Left lung (tissue), 14 donors: Measurements from ENCODE around the gene F5. TPM values are rescaled to one million over a fixed set of nuclear protein-coding genes. Genes with fewer than 3 reads are reported as not detected.

Experiments used
- ATAC-seq: fragments of 200-7000 bp; cut with Tn5 transposase; one replicate; pipeline ENCODE4 v1.9.1; 2020; ENCODE audit warnings: moderate library complexity
- DNase-seq, 4 donors: peaks; one replicate each; pipeline ENCODE4 v3.0.0-alpha.2; 2013 to 2020
- H3K27ac ChIP-seq, 2 donors: fragments of 200-600 bp; sonication (generic) in 1 of 2; one replicate each; pipeline versions ENCODE4 v1.5.0 to v1.8.0; 2020 to 2021
- H3K27me3 ChIP-seq, 2 donors: fragments of 200-600 bp; sonication (generic) in 1 of 2; one replicate each; pipeline versions ENCODE4 v1.5.0 to v1.8.0; 2020 to 2021
- H3K36me3 ChIP-seq, 2 donors: fragments of 200-600 bp; sonication (generic) in 1 of 2; one replicate each; pipeline versions ENCODE4 v1.5.0 to v1.8.0; 2020 to 2021
- H3K4me1 ChIP-seq, 2 donors: fragments of 200-600 bp; one replicate each; pipeline ENCODE4 v1.8.0; 2021
- H3K4me3 ChIP-seq, 2 donors: fragments of 200-600 bp; sonication (generic) in 1 of 2; one replicate each; pipeline versions ENCODE4 v1.5.0 to v1.8.0; 2020 to 2021; ENCODE audit warnings: mild to moderate bottlenecking in 1 of 2
- H3K9me3 ChIP-seq, 2 donors: fragments of 200-600 bp; sonication (generic) in 1 of 2; one replicate each; pipeline versions ENCODE4 v1.5.0 to v1.8.0; 2020 to 2021
- CTCF ChIP-seq, 2 donors: fragments of 200-600 bp; sonication (generic) in 1 of 2; IDR thresholded peaks; one replicate each; pipeline versions ENCODE4 v1.5.0 to v1.8.0; 2021; ENCODE audit warnings: antibody characterized with exemption in 2 of 2
- intact Hi-C, 2 donors: fragments of 100-400 bp; cut with DNase I; formaldehyde crosslinking; loops; one replicate each; pipeline versions ENCODE4 v1.11.2 to v1.14.2; 2022
- long read RNA-seq, 12 donors: library from polyadenylated mRNA in 2 of 12; unstranded in 2 of 12; transcript quantifications; one replicate each; pipeline ENCODE4 v2.0.0 and lab custom pipeline, GENCODE V29; 2019 to 2026
- polyA plus RNA-seq, 6 donors: library from polyadenylated mRNA; unstranded; fragments of 120-200 nt; gene quantifications; one replicate each; pipeline ENCODE4 v1.2.1, GENCODE V29; 2013; ENCODE audit not compliant: insufficient read length in 6 of 6
- total RNA-seq, 2 donors: library from RNA; stranded (reverse); fragmentation: NEBNext Ultra II Directional; extraction: Animal tissue kit (Norgen Biotek cat#: 25700); gene quantifications; one replicate each; pipeline ENCODE4 v1.2.1, GENCODE V29; 2021
- donor health status: DM: no; HTN: yes; CAD: no.
- donor health status: DM: no; HTN: no; CAD: no.

F5 gene
- total RNA-seq (1 to 10 TPM in 1 of 2 donors, under 1 TPM in 1; 0.90 to 7.2 TPM), polyA plus RNA-seq (under 1 TPM; 0.03 to 0.38 (median 0.20) TPM)
- long read RNA-seq, donor 1 = 0 reads
- long read RNA-seq, donor 2 = 0 reads
- long read RNA-seq, donor 3 = 0 reads
- long read RNA-seq, donor 4 = 0 reads
- long read RNA-seq, donor 5 = 0 reads
- long read RNA-seq, donor 6 = 0 reads
- long read RNA-seq, donor 7 = 0 reads
- long read RNA-seq, donor 8 = 0 reads
- long read RNA-seq, donor 9 = 0 reads
- long read RNA-seq, donor 10, partial matches to known transcripts = 1 of 1 reads
- long read RNA-seq, donor 10, other reads (novel, unspliced or antisense) = 0 of 1 reads
- long read RNA-seq, donor 11 = 0 reads
- long read RNA-seq, donor 12 = 0 reads

GRCh38 chr1:169586395-169587255 lies at the start of gene F5:
F5 (minus strand) TSS chr1:169586481; CDS start chr1:169586386, 95 bp downstream.
- no peaks in the 10 kb centered on the region for H3K36me3 ChIP-seq
- H3K27me3 ChIP-seq = peaks cover 4 to 12% of the 10 kb centered on the region in 2 donors
- H3K27ac ChIP-seq = peak within 1 kb of the TSS in 1 of 2 donors; percentile 59
- peak within 1 kb of the TSS in 1 of 2 donors; percentile 16 for H3K4me3 ChIP-seq
- peak; percentile 22 to 49 for TF ChIP-seq CTCF (IDR thresholded peaks at IDR 0.05)
- ATAC-seq = peak; percentile 99
- intact Hi-C loops = no loop called here
- H3K9me3 ChIP-seq = no peaks in the 10 kb centered on the region
- peaks cover 4 to 17% of the 10 kb centered on the region in 2 donors for H3K4me1 ChIP-seq
- peak in 3 of 4 donors; percentile 37 to 92 (median 80) for DNase-seq

GRCh38 chr1:169634877-169635276 lies 48.6 kb upstream of the F5 start:
- ATAC-seq = no peak
- Histone ChIP-seq H3K36me3 (no peaks in the 10 kb centered on the region), H3K27ac (no peak overlapping the region), H3K4me3 (no peak overlapping the region), H3K9me3 (peaks cover 0 to 36% of the 10 kb centered on the region in 2 donors), H3K27me3 (no peaks in the 10 kb centered on the region), H3K4me1 (no peaks in the 10 kb centered on the region)
- TF ChIP-seq CTCF (IDR thresholded peaks at IDR 0.05) = no peak
- intact Hi-C loops = no loop called here
- no peak for DNase-seq

GRCh38 chr1:169634145-169634544 lies 47.9 kb upstream of the F5 start:
- intact Hi-C loops = no loop called here
- no peak for TF ChIP-seq CTCF (IDR thresholded peaks at IDR 0.05)
- H3K9me3 ChIP-seq = peaks cover 0 to 36% of the 10 kb centered on the region in 2 donors
- no peak for ATAC-seq
- no peak overlapping the region for H3K4me3 ChIP-seq
- no peaks in the 10 kb centered on the region for H3K4me1 ChIP-seq
- H3K27ac ChIP-seq = no peak overlapping the region
- H3K27me3 ChIP-seq = no peaks in the 10 kb centered on the region
- no peak for DNase-seq
- no peaks in the 10 kb centered on the region for H3K36me3 ChIP-seq

- DNase-seq (no peak), ATAC-seq (no peak)
- no peaks in the 10 kb centered on the region for H3K27me3 ChIP-seq
- H3K4me1 ChIP-seq = no peaks in the 10 kb centered on the region
- intact Hi-C loops = no loop called here
- TF ChIP-seq CTCF (IDR thresholded peaks at IDR 0.05) = no peak
- no peak overlapping the region for H3K27ac ChIP-seq
- H3K4me3 ChIP-seq = no peak overlapping the region
- peaks cover 0 to 30% of the 10 kb centered on the region in 2 donors for H3K9me3 ChIP-seq
- H3K36me3 ChIP-seq = no peaks in the 10 kb centered on the region
Measured at GRCh38 chr1:169631249-169631648, 45.0 kb upstream of the F5 start.

GRCh38 chr1:169630006-169630405 lies 43.7 kb upstream of the F5 start, which contains the start of gene SELP:
SELP (minus strand) TSS chr1:169630124; CDS start chr1:169630074, 50 bp downstream.
- H3K27me3 ChIP-seq = no peaks in the 10 kb centered on the region
- no peaks in the 10 kb centered on the region for H3K4me1 ChIP-seq
- no peak within 1 kb of the TSS for H3K4me3 ChIP-seq
- no peaks in the 10 kb centered on the region for H3K36me3 ChIP-seq
- ATAC-seq (no peak), DNase-seq (no peak)
- intact Hi-C loops = no loop called here
- no peak within 1 kb of the TSS for H3K27ac ChIP-seq
- no peak for TF ChIP-seq CTCF (IDR thresholded peaks at IDR 0.05)
- peaks cover 0 to 19% of the 10 kb centered on the region in 2 donors for H3K9me3 ChIP-seq
